SK-N-SH (cell line): ENCODE measurements around the gene C19orf47. TPM values are rescaled to one million over a fixed set of nuclear protein-coding genes. Genes with fewer than 3 reads are reported as not detected.

Source experiments
- CTCF ChIA-PET: fragments of 300-600, 350-600 bp; formaldehyde crosslinking; extraction: SDS; loops from one replicate; lab custom pipeline; 2021; lab: Yijun Ruan, JAX
- POLR2A ChIA-PET: fragments of 350-600 bp; sonication (Branson Sonifier 250); formaldehyde crosslinking; extraction: SDS; loops from one replicate; lab custom pipeline; 2020; ENCODE audit warnings: antibody characterized with exemption, inconsistent platforms; lab: Yijun Ruan, JAX
- DNase-seq: peaks from one replicate; pipeline ENCODE4 v3.0.0; 2012
- H2AFZ ChIP-seq: fragments of 200-600 bp; sonication (generic); 2 replicates; pipeline ENCODE4 v1.8.1; 2016; ENCODE audit warnings: antibody characterized with exemption, mild to moderate bottlenecking, low read depth
- H3F3A ChIP-seq: fragments of 200-600 bp; sonication (generic); replicated peaks from 2 replicates; pipeline ENCODE3; 2016; ENCODE audit warnings: antibody characterized with exemption, mild to moderate bottlenecking; ENCODE audit not compliant: insufficient read depth
- H3K27ac ChIP-seq, 2 experiments: fragments of 200-500 bp in 1 of 2; fragments of 200-600 bp in 1 of 2; sonication (Bioruptor generic) in 1 of 2; sonication (generic), shearing (Covaris generic) in 1 of 2; 2 replicates each; pipeline versions ENCODE4 v1.5.1 to v1.6.1; 2014 to 2016; ENCODE audit warnings: low read depth in 2 of 2, inconsistent platforms in 1 of 2, low read length in 1 of 2, mild to moderate bottlenecking in 1 of 2, mixed read lengths in 1 of 2
- H3K27me3 ChIP-seq: fragments of 200-600 bp; sonication (generic), shearing (Covaris generic); 2 replicates; pipeline ENCODE4 v1.6.1; 2016; ENCODE audit warnings: mixed run types; ENCODE audit not compliant: insufficient read depth
- H3K36me3 ChIP-seq, 2 experiments: fragments of 200-500 bp in 1 of 2; fragments of 200-600 bp in 1 of 2; sonication (Bioruptor generic) in 1 of 2; sonication (generic) in 1 of 2; replicated peaks in 1 of 2; 2 replicates each; pipeline versions ENCODE3 to v1.5.1; 2014 to 2016; ENCODE audit warnings: low read length in 1 of 2, mild to moderate bottlenecking in 1 of 2; ENCODE audit not compliant: insufficient read depth in 2 of 2, control insufficient read depth in 1 of 2
- H3K4me1 ChIP-seq, 2 experiments: fragments of 200-500 bp in 1 of 2; fragments of 200-600 bp in 1 of 2; sonication (Bioruptor generic) in 1 of 2; sonication (generic), shearing (Covaris generic) in 1 of 2; 2 replicates each; pipeline versions ENCODE4 v1.5.1 to v1.6.1; 2014 to 2016; ENCODE audit warnings: low read depth in 1 of 2, low read length in 1 of 2, mixed run types in 1 of 2; ENCODE audit not compliant: insufficient read depth in 2 of 2, control insufficient read depth in 1 of 2
- H3K4me2 ChIP-seq: fragments of 200-600 bp; sonication (generic), shearing (Covaris generic); 2 replicates; pipeline ENCODE4 v1.6.1; 2017; ENCODE audit warnings: mixed run types
- H3K4me3 ChIP-seq, 2 experiments: fragments of 200-500 bp in 1 of 2; fragments of 200-600 bp in 1 of 2; sonication (Bioruptor generic) in 1 of 2; sonication (generic), shearing (Covaris generic) in 1 of 2; 2 replicates each; pipeline versions ENCODE4 v1.5.1 to v1.8.1; 2014 to 2016; ENCODE audit warnings: low read depth in 2 of 2, inconsistent platforms in 1 of 2, low read length in 1 of 2, mild to moderate bottlenecking in 1 of 2, mixed read lengths in 1 of 2, moderate library complexity in 1 of 2
- H3K79me2 ChIP-seq: fragments of 200-600 bp; sonication (generic); 2 replicates; pipeline ENCODE4 v1.8.1; 2017; ENCODE audit warnings: mild to moderate bottlenecking; ENCODE audit not compliant: insufficient read depth
- H3K9ac ChIP-seq: fragments of 200-600 bp; sonication (generic); 2 replicates; pipeline ENCODE4 v1.6.1; 2017; ENCODE audit warnings: mixed run types
- H3K9me2 ChIP-seq: fragments of 200-600 bp; sonication (generic); 2 replicates; pipeline ENCODE4 v1.6.1; 2017; ENCODE audit warnings: mixed run types
- H3K9me3 ChIP-seq: fragments of 200-600 bp; sonication (generic); 2 replicates; pipeline ENCODE4 v1.6.1; 2017; ENCODE audit warnings: mixed run types, mild to moderate bottlenecking, moderate library complexity
- H4K20me1 ChIP-seq: fragments of 200-600 bp; sonication (generic); 2 replicates; pipeline ENCODE4 v1.6.1; 2017; ENCODE audit warnings: mild to moderate bottlenecking, mixed run types; ENCODE audit not compliant: insufficient read depth
- ELF1 ChIP-seq: IDR thresholded peaks from 2 replicates; pipeline ENCODE4 v1.4.0; 2012
- FOSL2 ChIP-seq: IDR thresholded peaks from 2 replicates; pipeline ENCODE4 v1.4.0; 2012; ENCODE audit warnings: low read depth, mild to moderate bottlenecking, moderate library complexity, borderline replicate concordance
- FOXJ3 ChIP-seq: sonication (generic); formaldehyde crosslinking; IDR thresholded peaks from 2 replicates; pipeline ENCODE4 v1.5.1; 2020; ENCODE audit warnings: mild to moderate bottlenecking, missing genetic modification reagents
- GABPA ChIP-seq: IDR thresholded peaks from 2 replicates; pipeline ENCODE4 v1.4.0; 2012; ENCODE audit warnings: low read depth, mild to moderate bottlenecking
- JUND ChIP-seq: IDR thresholded peaks from 2 replicates; pipeline ENCODE4 v1.4.0; 2012
- MXI1 ChIP-seq: IDR thresholded peaks from 2 replicates; pipeline ENCODE4 v1.6.1; 2012; ENCODE audit warnings: mild to moderate bottlenecking, low read depth, low read length, improper control_type of control experiment
- NRF1 ChIP-seq: IDR thresholded peaks from 2 replicates; pipeline ENCODE4 v1.6.1; 2012; ENCODE audit warnings: low read depth, mild to moderate bottlenecking, low read length
- SIN3A ChIP-seq: IDR thresholded peaks from 2 replicates; pipeline ENCODE4 v1.6.1; 2012; ENCODE audit warnings: low read depth, mild to moderate bottlenecking, low read length, moderate library complexity, borderline replicate concordance
- TCF12 ChIP-seq: IDR thresholded peaks from 2 replicates; pipeline ENCODE4 v1.4.0; 2012
- WGBS: methylation state at CpG from one replicate; pipeline ENCODE4 v1.1.6; 2017; ENCODE audit warnings: low lambda C conversion rate; 5-methylcytosine and 5-hydroxymethylcytosine counted together
- polyA plus RNA-seq, 3 experiments: library from polyadenylated mRNA; depleted of rRNA; stranded (reverse); fragments of >200 nt; gene quantifications; 2 replicates each; pipeline ENCODE4 v1.2.3, GENCODE V29; 2012
- TF ChIP-seq, protein P1 (sequence below): IDR thresholded peaks from 2 replicates; pipeline ENCODE4 v1.4.0; 2012; ENCODE audit warnings: low read depth, borderline replicate concordance
- TF ChIP-seq, protein P2 (sequence below): fragments of 150-350 bp; IDR thresholded peaks from 2 replicates; pipeline ENCODE4 v1.6.1; 2017; ENCODE audit warnings: antibody characterized with exemption, low read length, low read depth, borderline replicate concordance
- TF ChIP-seq, protein P3 (sequence below): fragments of 150-350 bp; IDR thresholded peaks from 2 replicates; pipeline ENCODE4 v1.6.1; 2016; ENCODE audit warnings: mild to moderate bottlenecking, low read depth, low read length
- TF ChIP-seq, protein P4 (sequence below): fragments of 200-600 bp; sonication (generic); IDR thresholded peaks from 2 replicates; pipeline ENCODE4 v1.6.1; 2017; ENCODE audit warnings: antibody characterized with exemption, mild to moderate bottlenecking, moderate library complexity

C19orf47 gene
- polyA plus RNA-seq, 1 of the 3 experiments (the other 2 are of a cell fraction), result 17.2 TPM

DNA sequence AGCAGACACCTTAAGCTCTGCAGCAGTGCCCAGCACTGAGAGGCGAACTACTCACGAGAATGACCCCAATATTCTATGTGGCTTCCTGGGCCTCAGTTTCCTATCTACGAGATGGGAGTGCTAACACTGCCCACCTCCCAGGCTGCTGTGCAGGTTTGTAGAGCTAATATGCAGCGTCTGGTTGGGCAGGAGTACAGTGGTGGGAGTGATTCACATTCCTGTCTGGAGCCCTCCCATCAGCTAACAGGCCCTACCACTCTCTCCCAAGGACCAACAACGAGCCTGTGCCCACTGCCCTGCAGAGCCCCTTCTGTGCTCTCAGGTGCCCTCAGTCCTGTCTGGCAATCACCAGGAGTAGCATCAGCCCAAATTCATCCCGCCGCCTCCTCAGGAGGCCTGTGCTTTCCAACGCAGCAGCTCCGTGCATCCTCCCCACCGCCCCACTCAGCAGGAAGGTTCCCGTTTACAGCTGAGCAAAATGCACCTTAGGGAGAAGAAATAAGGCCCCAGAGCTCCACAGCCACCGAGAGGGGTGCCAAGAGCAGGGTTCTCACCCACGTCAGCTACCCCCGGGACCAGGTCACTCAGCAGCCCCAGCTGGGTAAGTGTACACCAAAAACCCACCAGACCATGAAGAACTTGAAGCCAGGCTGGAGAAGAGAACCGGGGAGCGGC is 69.7 kb downstream of the C19orf47 start:
- Histone ChIP-seq H3K9me3 (no peaks in the 10 kb centered on the region), H4K20me1 (peaks cover 64% of the 10 kb centered on the region)
- CTCF ChIA-PET, result interaction anchor here (0.9 to 2.1 kb wide), 2 partner anchors 26 to 399 kb away, joined by 3 to 7 read pairs; no protein-coding TSS in a partner anchor
- TF ChIP-seq, protein P1, sequence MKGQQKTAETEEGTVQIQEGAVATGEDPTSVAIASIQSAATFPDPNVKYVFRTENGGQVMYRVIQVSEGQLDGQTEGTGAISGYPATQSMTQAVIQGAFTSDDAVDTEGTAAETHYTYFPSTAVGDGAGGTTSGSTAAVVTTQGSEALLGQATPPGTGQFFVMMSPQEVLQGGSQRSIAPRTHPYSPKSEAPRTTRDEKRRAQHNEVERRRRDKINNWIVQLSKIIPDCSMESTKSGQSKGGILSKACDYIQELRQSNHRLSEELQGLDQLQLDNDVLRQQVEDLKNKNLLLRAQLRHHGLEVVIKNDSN, result no peak
- TF ChIP-seq TCF12 (no peak), GABPA (no peak), ELF1 (no peak), JUND (no peak), FOXJ3 (CRISPR knock-in tag) (no peak)
- TF ChIP-seq, all 33 proteins: peak for 0
- peaks cover 15 to 25% of the 10 kb centered on the region in 2 experiments; a peak in 3 of 4 replicates for H3K4me1 ChIP-seq
- no peak overlapping the region for H2AFZ ChIP-seq
- H3K36me3 ChIP-seq, result peaks cover 0 to 7% of the 10 kb centered on the region in 2 experiments
- no peak overlapping the region for H3K4me3 ChIP-seq
- POLR2A ChIA-PET, result no interaction called here
- 92% methylated on average over 16 of the region's 16 CpGs for WGBS
- no peaks in the 10 kb centered on the region for H3F3A ChIP-seq
- H3K27ac ChIP-seq, result no peak overlapping the region
- peaks cover 97% of the 10 kb centered on the region for H3K79me2 ChIP-seq
- no peak overlapping the region for H3K4me2 ChIP-seq
- H3K9ac ChIP-seq, result no peak overlapping the region
- no peaks in the 10 kb centered on the region for H3K9me2 ChIP-seq
- DNase-seq, result no peak
- H3K27me3 ChIP-seq, result no peaks in the 10 kb centered on the region

DNA sequence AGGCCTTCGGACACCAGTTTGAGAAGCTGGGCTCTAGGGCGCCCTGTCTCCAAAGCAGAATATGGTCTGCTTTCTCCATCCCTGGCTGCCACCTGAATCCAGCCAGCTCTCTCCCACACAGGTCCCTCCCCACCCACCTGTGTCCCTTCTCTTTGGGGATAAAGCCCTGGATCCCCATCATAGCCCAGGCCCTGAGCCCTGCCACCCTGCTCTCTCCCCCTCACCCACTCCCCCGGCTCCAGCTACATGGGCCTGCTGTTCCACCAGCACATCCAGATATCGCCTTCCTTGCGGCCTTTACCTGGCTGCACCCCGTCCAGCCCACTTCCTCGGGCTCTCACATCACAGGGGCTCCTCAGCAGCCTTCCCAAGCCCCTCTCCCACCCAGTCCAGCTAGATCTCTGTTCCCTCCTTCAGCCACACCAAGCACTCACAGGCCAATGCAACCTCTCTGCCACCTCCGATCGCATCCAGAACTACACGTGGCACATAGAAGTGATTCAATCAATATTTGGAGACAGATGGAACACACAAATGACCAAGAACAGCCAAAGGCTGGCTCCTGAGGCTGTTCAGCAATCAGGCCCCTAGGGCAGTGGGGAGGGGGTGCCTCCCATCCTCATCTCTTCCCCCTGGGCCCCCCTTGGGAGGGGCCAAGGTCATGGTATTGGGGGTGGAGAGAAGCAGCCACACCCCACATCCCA is 70.7 kb downstream of the C19orf47 start:
- H3K4me3 ChIP-seq, result no peak overlapping the region
- H2AFZ ChIP-seq, result no peak overlapping the region
- H3K79me2 ChIP-seq, result peaks cover 96% of the 10 kb centered on the region
- no peak overlapping the region for H3K9ac ChIP-seq
- ChIA-PET POLR2A (no interaction called here), CTCF (interaction anchor here (0.9 to 2.1 kb wide), 4 partner anchors 10 to 149 kb away, joined by 3 to 7 read pairs (median 3); partner anchors contain the start of genes SERTAD1 and TTC9B)
- H3K4me2 ChIP-seq, result no peak overlapping the region
- WGBS, result 95% methylated on average over 10 of the region's 10 CpGs
- no peaks in the 10 kb centered on the region for H3K27me3 ChIP-seq
- no peak for TF ChIP-seq NRF1
- TF ChIP-seq SIN3A, result no peak
- TF ChIP-seq, protein P2, sequence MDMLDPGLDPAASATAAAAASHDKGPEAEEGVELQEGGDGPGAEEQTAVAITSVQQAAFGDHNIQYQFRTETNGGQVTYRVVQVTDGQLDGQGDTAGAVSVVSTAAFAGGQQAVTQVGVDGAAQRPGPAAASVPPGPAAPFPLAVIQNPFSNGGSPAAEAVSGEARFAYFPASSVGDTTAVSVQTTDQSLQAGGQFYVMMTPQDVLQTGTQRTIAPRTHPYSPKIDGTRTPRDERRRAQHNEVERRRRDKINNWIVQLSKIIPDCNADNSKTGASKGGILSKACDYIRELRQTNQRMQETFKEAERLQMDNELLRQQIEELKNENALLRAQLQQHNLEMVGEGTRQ, result no peak
- TF ChIP-seq, protein P3, sequence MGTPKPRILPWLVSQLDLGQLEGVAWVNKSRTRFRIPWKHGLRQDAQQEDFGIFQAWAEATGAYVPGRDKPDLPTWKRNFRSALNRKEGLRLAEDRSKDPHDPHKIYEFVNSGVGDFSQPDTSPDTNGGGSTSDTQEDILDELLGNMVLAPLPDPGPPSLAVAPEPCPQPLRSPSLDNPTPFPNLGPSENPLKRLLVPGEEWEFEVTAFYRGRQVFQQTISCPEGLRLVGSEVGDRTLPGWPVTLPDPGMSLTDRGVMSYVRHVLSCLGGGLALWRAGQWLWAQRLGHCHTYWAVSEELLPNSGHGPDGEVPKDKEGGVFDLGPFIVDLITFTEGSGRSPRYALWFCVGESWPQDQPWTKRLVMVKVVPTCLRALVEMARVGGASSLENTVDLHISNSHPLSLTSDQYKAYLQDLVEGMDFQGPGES, result no peak
- TF ChIP-seq, protein P4, sequence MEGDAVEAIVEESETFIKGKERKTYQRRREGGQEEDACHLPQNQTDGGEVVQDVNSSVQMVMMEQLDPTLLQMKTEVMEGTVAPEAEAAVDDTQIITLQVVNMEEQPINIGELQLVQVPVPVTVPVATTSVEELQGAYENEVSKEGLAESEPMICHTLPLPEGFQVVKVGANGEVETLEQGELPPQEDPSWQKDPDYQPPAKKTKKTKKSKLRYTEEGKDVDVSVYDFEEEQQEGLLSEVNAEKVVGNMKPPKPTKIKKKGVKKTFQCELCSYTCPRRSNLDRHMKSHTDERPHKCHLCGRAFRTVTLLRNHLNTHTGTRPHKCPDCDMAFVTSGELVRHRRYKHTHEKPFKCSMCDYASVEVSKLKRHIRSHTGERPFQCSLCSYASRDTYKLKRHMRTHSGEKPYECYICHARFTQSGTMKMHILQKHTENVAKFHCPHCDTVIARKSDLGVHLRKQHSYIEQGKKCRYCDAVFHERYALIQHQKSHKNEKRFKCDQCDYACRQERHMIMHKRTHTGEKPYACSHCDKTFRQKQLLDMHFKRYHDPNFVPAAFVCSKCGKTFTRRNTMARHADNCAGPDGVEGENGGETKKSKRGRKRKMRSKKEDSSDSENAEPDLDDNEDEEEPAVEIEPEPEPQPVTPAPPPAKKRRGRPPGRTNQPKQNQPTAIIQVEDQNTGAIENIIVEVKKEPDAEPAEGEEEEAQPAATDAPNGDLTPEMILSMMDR, result no peak
- TF ChIP-seq FOXJ3 (CRISPR knock-in tag), result no peak
- no peak for TF ChIP-seq MXI1
- TF ChIP-seq FOSL2, result no peak
- peak; percentile 20 for DNase-seq
- H3K27ac ChIP-seq, result no peak overlapping the region
- no peaks in the 10 kb centered on the region for H3K9me3 ChIP-seq
- no peaks in the 10 kb centered on the region for H3K9me2 ChIP-seq
- H4K20me1 ChIP-seq, result peaks cover 66% of the 10 kb centered on the region
- H3K4me1 ChIP-seq, result peaks cover 5 to 22% of the 10 kb centered on the region in 2 experiments; a peak in 2 of 4 replicates
- no peaks in the 10 kb centered on the region for H3F3A ChIP-seq
- peaks cover 0 to 7% of the 10 kb centered on the region in 2 experiments for H3K36me3 ChIP-seq
